ENCODE data around the gene GALNS. TPM values are rescaled to one million over a fixed set of nuclear protein-coding genes. Genes with fewer than 3 reads are reported as not detected.

The GALNS gene
- total and polyA plus RNA-seq, 2 experiments from 2014 or later, result 9.7 to 18.8 TPM

DNA sequence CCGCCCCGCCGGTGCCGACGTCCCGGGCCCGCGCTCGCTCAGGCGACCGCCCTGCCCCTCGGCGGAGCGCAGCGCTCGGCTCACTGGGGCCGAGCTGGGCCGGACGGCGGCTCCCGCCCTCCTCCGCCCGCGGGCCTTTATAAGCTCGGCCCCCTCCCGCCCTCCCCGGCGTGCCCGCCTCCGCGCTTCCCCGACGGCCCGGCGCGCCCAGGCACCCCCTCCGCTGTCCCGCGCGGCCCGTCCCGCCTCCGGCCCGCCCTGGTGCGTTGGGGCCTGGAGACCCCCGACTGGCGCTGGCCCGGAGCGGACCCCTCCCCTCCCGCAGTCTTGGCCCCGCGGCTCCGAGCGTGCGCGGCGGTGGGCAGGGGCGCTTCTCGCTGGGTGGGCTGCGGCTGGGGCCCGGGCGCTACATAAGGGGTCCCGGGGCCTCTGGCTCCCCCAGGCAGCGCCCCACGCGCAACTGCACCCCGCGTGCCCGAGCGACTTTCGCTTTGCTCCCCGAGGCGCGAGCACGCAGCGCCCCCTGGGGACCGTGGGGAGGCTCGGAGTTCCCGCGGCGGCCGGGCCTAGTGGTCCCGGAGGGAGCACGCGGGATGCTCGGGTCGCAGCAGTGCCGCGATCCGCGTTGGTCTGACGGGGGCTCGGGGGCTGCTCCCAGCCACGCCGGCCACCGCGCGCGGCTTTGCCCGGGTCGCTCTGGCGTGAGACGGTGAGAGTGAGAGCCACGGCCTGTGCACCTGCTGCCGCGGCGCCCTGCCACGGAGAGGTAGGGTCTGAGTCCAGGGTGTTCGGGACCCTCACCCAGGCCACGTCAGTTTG is 71.4 kb downstream of the GALNS start, which contains the start of gene PIEZO1:
Gene PIEZO1 (minus strand): TSS at position 115 of the 819 bp plus-strand sequence. CDS start 256 bp downstream, outside the sequence.
- Mint-ChIP-seq H3K4me1 (peaks cover 24% of the 10 kb centered on the region), H3K27me3 (ENCODE audit: insufficient read depth, low read depth, poor library complexity) (peaks cover 20% of the 10 kb centered on the region), H3K9me3 (no peaks in the 10 kb centered on the region), H3K4me3 (peak within 1 kb of the TSS; percentile 77), H3K27ac (no peak within 1 kb of the TSS), H3K36me3 (ENCODE audit: low read depth) (no peaks in the 10 kb centered on the region)
- Histone ChIP-seq H3F3A (replicated peaks; ENCODE audit: low read depth) (peaks cover 11% of the 10 kb centered on the region), H3K36me3 (ENCODE audit: insufficient read depth) (no peaks in the 10 kb centered on the region), H3K27ac (ENCODE audit: low read depth) (no peak within 1 kb of the TSS), H2AFZ (peak within 1 kb of the TSS; percentile 90), H4K20me1 (replicated peaks; ENCODE audit: insufficient read depth) (0 out of 2 replicates have a peak, but pooled peaks cover 7% of the 10 kb centered on the region), H3K27me3 (ENCODE audit: insufficient read depth) (peaks cover 4% of the 10 kb centered on the region; the same call in 1 of the 2 replicates), H3K4me1 (ENCODE audit: insufficient read depth) (peaks cover 13% of the 10 kb centered on the region; the same call in 1 of the 2 replicates), H3K79me2 (replicated peaks; ENCODE audit: insufficient read depth) (peaks cover 37% of the 10 kb centered on the region), H3K9me2 (ENCODE audit: insufficient read depth) (no peaks in the 10 kb centered on the region), H3K4me3 (peak within 1 kb of the TSS; percentile 65), H3K4me2 (peak within 1 kb of the TSS; percentile 82)
- DNase-seq (ENCODE audit: low spot score) (peak; percentile 54), ATAC-seq (peak; percentile 16)
- TF ChIP-seq CTCF (conservative IDR thresholded peaks at IDR 0.05; ENCODE audit: low read depth in 2 of 2) (peak; percentile 45 to 78), CREB1 (CRISPR knock-in tag; IDR thresholded peaks at IDR 0.05; ENCODE audit: low read depth) (no peak)

DNA sequence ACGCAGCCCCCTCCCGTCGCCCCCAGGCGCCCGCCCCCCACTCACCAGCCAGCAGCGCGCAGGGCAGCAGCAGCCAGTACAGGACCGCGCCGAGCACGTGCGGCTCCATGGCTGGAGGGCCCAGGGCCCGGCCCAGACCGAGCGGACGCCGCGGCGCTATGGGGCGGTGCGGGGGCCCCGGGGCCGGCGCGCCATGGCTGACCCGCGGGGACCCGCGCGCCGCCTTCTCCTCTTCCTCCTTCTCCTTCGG is 72.0 kb downstream of the GALNS start:
- peaks cover 43% of the 10 kb centered on the region for H3K79me2 ChIP-seq (replicated peaks; ENCODE audit: insufficient read depth)
- peak overlapping the region; percentile 77; the same call in 2 of the 3 replicates for H3K4me3 Mint-ChIP-seq
- peak overlapping the region; percentile 82 for H3K4me2 ChIP-seq
- H3K9me3 Mint-ChIP-seq, result no peaks in the 10 kb centered on the region
- no peaks in the 10 kb centered on the region for H3K9me2 ChIP-seq (ENCODE audit: insufficient read depth)
- peaks cover 17% of the 10 kb centered on the region for H3K27me3 Mint-ChIP-seq (ENCODE audit: insufficient read depth, low read depth, poor library complexity)
- H3F3A ChIP-seq (replicated peaks; ENCODE audit: low read depth), result peaks cover 9% of the 10 kb centered on the region; the same call in 1 of the 2 replicates
- no peak overlapping the region for H2AFZ ChIP-seq
- H3K36me3 ChIP-seq (ENCODE audit: insufficient read depth), result no peaks in the 10 kb centered on the region
- H3K27me3 ChIP-seq (ENCODE audit: insufficient read depth), result peaks cover 4% of the 10 kb centered on the region; the same call in 1 of the 2 replicates
- H4K20me1 ChIP-seq (replicated peaks; ENCODE audit: insufficient read depth), result 0 out of 2 replicates have a peak, but pooled peaks cover 7% of the 10 kb centered on the region
- peak overlapping the region; percentile 65 for H3K4me3 ChIP-seq
- H3K4me1 Mint-ChIP-seq, result peaks cover 24% of the 10 kb centered on the region
- no peaks in the 10 kb centered on the region for H3K36me3 Mint-ChIP-seq (ENCODE audit: low read depth)
- H3K27ac ChIP-seq (ENCODE audit: low read depth), result no peak overlapping the region
- DNase-seq (ENCODE audit: low spot score) (peak; percentile 36), ATAC-seq (peak; percentile 34)
- no peak overlapping the region for H3K27ac Mint-ChIP-seq
- H3K4me1 ChIP-seq (ENCODE audit: insufficient read depth), result peaks cover 10% of the 10 kb centered on the region; the same call in 1 of the 2 replicates
- no peak for TF ChIP-seq CREB1 (CRISPR knock-in tag; IDR thresholded peaks at IDR 0.05; ENCODE audit: low read depth)
- no peak for TF ChIP-seq JUNB (IDR thresholded peaks at IDR 0.05; ENCODE audit: unreplicated experiment)
- TF ChIP-seq, protein P1, sequence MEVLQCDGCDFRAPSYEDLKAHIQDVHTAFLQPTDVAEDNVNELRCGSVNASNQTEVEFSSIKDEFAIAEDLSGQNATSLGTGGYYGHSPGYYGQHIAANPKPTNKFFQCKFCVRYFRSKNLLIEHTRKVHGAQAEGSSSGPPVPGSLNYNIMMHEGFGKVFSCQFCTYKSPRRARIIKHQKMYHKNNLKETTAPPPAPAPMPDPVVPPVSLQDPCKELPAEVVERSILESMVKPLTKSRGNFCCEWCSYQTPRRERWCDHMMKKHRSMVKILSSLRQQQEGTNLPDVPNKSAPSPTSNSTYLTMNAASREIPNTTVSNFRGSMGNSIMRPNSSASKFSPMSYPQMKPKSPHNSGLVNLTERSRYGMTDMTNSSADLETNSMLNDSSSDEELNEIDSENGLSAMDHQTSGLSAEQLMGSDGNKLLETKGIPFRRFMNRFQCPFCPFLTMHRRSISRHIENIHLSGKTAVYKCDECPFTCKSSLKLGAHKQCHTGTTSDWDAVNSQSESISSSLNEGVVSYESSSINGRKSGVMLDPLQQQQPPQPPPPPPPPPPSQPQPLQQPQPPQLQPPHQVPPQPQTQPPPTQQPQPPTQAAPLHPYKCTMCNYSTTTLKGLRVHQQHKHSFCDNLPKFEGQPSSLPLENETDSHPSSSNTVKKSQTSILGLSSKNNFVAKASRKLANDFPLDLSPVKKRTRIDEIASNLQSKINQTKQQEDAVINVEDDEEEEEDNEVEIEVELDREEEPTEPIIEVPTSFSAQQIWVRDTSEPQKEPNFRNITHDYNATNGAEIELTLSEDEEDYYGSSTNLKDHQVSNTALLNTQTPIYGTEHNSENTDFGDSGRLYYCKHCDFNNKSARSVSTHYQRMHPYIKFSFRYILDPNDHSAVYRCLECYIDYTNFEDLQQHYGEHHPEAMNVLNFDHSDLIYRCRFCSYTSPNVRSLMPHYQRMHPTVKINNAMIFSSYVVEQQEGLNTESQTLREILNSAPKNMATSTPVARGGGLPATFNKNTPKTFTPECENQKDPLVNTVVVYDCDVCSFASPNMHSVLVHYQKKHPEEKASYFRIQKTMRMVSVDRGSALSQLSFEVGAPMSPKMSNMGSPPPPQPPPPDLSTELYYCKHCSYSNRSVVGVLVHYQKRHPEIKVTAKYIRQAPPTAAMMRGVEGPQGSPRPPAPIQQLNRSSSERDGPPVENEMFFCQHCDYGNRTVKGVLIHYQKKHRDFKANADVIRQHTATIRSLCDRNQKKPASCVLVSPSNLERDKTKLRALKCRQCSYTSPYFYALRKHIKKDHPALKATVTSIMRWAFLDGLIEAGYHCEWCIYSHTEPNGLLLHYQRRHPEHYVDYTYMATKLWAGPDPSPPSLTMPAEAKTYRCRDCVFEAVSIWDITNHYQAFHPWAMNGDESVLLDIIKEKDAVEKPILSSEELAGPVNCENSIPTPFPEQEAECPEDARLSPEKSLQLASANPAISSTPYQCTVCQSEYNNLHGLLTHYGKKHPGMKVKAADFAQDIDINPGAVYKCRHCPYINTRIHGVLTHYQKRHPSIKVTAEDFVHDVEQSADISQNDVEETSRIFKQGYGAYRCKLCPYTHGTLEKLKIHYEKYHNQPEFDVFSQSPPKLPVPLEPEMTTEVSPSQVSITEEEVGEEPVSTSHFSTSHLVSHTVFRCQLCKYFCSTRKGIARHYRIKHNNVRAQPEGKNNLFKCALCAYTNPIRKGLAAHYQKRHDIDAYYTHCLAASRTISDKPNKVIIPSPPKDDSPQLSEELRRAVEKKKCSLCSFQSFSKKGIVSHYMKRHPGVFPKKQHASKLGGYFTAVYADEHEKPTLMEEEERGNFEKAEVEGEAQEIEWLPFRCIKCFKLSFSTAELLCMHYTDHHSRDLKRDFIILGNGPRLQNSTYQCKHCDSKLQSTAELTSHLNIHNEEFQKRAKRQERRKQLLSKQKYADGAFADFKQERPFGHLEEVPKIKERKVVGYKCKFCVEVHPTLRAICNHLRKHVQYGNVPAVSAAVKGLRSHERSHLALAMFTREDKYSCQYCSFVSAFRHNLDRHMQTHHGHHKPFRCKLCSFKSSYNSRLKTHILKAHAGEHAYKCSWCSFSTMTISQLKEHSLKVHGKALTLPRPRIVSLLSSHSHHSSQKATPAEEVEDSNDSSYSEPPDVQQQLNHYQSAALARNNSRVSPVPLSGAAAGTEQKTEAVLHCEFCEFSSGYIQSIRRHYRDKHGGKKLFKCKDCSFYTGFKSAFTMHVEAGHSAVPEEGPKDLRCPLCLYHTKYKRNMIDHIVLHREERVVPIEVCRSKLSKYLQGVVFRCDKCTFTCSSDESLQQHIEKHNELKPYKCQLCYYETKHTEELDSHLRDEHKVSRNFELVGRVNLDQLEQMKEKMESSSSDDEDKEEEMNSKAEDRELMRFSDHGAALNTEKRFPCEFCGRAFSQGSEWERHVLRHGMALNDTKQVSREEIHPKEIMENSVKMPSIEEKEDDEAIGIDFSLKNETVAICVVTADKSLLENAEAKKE (CRISPR knock-in tag; IDR thresholded peaks at IDR 0.05), result no peak
- TF ChIP-seq, protein P2, sequence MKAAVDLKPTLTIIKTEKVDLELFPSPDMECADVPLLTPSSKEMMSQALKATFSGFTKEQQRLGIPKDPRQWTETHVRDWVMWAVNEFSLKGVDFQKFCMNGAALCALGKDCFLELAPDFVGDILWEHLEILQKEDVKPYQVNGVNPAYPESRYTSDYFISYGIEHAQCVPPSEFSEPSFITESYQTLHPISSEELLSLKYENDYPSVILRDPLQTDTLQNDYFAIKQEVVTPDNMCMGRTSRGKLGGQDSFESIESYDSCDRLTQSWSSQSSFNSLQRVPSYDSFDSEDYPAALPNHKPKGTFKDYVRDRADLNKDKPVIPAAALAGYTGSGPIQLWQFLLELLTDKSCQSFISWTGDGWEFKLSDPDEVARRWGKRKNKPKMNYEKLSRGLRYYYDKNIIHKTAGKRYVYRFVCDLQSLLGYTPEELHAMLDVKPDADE (IDR thresholded peaks at IDR 0.05), result no peak
- no peak for TF ChIP-seq NANOG (IDR thresholded peaks at IDR 0.05; ENCODE audit: borderline replicate concordance)
- TF ChIP-seq ZNF114 (CRISPR knock-in tag; IDR thresholded peaks at IDR 0.05), result no peak
- TF ChIP-seq EZH2 (IDR thresholded peaks at IDR 0.05; ENCODE audit: low read depth, unreplicated experiment), result no peak

All from GM23338 (cell line).